GM10847 (cell line): Measurements from ENCODE around the gene GGACT.

Experiments used
- POLR2A ChIP-seq: IDR thresholded peaks from 2 replicates; pipeline ENCODE4 v1.6.1; 2011; ENCODE audit not compliant: insufficient read length; ENCODE audit errors: extremely low read depth

Gene GGACT

DNA sequence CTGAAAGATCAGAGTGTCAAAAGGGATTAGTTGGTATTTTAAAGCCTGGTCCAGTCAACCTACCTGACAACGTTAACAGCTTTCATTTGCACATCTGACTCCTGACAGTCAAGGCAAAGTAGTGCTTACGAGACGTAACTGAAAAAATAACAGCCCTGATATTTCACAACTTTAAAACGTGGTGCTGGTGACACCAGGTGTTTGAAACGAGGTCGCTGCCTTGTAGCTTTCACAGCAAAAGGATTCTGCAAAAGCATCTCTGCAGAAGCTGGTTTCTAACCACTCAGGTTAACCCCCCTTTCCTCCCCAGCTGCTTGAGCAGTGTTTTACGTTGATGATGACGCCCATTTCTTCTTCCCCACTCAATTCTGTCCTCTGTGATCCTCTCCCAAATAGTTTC, 23.3 kb downstream of the GGACT start:
- no peak for TF ChIP-seq POLR2A

DNA sequence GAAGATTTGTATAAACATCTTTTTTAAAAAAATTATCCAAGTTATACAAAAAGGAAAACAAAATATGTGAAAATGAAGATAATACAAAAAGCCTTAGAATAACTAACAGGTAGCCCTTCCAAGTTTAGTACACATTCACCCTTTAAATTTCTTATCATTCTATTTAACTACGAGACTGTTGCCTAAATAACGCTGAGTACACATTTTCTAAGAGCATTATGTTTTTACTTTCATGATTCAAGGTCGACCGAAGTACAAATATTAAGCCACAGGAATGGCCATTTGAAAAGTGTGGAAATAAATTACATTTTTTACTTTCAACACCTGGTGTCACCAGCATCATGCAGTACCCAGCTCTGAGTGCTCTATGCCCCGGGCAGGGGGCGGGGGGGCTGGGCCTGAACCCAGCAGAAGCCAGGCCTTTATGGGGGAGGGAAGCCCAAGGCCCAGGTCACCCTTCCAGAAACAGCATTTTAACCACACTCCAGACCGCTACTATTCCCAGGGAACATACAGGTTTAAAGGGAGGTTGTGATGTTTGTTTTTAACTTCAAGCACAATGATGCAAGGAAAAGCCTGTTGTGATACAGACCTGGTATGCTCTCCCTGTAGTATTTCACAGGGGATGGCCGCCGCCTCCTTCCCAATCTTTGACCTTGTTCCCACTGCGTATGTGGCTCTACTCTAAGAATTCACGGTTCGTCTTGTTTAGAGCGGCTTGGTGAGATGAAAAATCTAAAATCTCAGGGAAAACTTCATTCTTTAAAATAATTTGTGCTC, 24.0 kb downstream of the GGACT start:
- no peak for TF ChIP-seq POLR2A

DNA sequence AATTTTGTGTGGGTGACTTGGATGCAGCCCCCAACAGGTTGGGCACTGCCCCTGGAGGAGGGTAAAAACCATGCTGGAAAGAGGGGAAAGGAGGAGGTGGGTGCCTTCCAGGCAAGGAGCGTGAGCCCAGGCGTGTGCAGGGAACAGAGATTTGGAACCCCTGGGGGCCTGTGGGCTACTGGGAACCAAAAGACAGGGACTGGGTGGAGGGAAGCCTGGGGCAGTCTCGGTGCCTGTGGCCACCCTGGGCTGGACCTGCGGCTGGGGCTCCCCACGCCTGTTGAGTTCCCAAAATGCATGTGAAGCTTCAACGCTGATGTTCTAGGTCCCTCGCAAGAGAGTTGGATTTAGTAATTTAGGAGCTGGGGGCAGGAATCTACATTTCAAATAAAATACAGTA, 24.8 kb downstream of the GGACT start:
- no peak for TF ChIP-seq POLR2A

GRCh38 chr13:100561599-100562204, 26.9 kb downstream of the GGACT start:
- TF ChIP-seq POLR2A: no peak

DNA sequence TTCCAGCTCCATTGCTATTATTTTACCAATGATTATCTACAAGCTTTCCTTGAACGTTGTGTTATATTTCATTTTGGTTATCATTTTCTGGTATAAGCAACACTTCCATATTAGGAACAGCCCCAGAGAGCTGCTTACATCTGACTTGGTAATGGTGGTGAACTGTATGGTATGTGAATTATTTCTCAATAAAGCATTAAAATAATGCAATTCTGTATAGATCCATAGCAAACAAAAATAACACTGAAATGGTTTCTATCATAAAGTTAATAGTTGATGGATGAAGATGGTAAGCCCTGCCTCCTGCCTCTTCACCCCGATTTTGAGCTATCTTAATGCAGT, 27.5 kb downstream of the GGACT start:
- no peak for TF ChIP-seq POLR2A

DNA sequence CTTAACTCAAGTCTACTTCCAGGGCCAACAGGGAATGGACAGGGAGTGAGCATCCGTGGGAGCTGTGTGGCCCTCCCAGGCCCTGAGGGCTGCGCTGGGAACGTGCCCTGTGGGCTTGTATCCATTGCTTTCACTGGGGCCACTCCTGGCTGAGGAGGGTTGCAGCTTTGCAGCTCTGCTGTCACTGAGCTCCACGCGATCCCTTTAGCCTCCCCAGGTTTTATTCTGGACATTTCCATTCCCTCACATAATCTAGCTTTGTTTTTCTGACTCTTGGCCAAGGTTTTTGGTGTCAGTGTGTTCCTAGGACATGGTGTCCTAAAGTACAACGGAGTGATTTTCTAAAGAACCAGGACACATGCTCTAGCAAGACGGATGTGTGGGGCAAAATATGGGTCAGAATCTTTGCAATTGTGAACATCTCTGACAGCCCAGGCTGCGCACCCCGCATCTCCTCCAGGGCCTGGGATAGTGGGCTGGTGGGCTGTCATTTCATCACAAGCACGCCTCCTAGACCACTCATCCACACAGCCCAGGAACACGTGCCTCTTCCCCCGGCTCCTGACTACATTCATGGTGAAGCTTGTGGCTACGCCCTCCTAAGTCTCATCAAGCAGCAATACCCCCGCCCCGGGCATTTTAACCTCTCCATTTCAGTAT, 28.0 kb downstream of the GGACT start:
- no peak for TF ChIP-seq POLR2A

DNA sequence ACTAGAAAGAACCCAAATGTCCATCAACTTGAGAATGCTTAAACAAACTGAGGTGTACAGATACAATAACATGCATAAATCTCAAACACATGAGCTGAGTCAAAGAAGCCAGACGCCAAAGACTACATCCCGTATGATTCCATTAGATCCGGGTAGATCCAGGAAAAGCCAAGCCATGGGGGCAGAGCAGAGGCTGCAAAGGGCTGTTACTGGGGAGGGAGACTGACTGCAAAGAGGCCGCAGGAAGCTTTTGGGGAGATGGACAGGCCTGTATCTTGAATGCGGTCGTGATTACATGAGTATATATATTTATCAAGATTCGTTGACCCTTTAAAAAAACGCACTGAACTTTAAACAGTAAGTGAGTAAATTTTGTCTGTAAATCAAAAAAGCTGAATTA, 28.7 kb downstream of the GGACT start:
- no peak for TF ChIP-seq POLR2A

DNA sequence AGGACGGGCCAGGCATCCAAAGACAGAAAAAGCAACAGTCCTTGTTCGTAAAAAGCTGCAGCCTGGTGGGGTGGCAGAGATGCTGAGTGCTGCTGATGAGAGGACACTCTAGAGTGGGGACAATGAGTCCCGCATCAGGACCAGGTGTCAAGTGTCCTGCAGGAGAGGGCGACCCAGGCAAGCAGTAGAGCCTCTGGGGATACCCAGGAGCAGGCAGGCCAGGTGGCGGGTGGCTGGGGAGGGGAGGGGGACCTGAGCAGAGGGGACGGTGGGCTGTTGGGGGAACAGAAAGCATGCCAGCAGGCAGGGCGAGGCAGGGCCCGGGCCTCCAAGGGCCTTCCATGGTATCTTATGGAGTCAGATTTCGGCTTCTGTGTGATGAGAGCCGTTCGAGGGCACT, 35.8 kb downstream of the GGACT start:
- no peak for TF ChIP-seq POLR2A

- TF ChIP-seq POLR2A: no peak
These were observed 39.3 kb downstream of the GGACT start for GRCh38 chr13:100549316-100549715.

DNA sequence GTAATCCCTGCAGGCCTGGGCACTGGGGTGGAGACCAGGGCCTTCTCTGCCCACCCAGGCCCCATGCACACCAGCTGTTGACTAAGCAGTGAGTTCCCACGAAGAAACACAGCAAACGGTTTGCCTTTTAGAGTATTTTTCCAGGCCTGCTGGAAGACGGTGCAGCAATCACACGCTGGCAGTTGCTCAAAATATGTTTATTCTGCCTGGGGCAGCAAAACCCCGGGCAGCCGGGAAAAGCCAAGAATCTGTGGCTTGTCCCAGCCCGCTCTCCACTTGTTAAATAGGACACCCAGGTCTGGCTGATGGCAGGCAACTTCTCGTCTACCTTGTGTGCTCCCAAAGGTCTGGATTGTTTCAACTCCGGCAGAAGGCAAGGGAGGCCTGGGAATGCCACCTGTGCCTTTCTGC, 40.8 kb downstream of the GGACT start:
- no peak for TF ChIP-seq POLR2A

GRCh38 chr13:100546713-100547405, 41.7 kb downstream of the GGACT start:
- TF ChIP-seq POLR2A: no peak

DNA sequence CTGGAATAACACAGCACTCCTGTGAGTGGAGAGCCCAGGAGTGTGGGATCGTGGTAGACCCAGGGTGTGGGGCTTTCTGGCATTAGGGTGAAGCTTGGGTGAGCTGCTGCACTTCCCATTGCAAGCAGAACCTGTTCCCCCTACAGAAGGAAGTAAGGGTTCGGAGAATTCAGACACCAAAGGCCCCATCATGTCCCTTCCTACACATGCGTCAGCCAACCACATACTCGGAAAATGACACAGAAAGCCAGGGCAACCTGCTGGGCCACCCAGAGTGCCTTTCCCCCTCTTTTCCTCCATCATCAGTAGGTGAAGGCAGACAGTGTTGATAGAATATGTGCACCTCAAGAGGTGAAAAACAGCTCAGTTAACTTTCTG, 42.9 kb downstream of the GGACT start:
- TF ChIP-seq POLR2A: no peak

DNA sequence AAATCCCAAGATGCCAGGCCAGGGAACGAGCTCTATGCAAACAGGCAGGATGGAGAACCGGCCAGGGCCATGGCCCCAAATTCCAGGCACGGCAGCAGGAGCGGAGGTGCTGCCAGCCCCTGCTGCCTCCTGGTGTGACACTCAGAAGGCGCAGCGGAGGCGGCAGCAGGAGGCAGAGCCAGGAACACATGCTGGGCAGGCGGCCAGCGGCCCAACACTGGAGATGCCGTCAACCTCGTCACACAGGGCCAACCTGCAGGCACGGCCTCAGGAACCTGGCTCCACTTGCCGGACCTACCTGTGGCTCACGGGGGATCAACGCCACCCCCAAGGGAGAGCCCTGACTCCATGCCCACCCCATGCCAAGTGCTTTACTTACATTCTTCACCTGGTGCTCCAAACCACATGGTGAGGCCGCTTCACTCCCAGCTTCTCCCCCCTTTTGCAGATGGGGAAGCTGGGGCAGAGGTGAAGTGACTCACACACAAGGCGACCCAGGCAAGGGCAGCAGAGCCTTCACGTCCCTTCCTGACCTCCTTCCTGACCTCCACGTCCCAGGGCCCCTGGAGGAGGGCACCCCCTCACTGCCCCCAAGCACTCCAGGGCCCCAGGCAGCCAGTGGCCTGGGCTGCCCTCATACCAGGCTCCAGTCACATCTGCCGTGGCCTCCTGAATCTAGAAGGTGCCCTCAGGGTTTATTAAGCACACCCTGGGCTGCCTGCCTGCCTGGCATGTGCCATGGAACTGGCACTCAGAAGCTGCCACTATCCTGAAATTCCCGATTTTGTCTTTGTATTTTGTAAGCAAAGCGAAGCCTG, 43.5 kb downstream of the GGACT start:
- TF ChIP-seq POLR2A: no peak

GRCh38 chr13:100543872-100544602, 44.6 kb downstream of the GGACT start:
- TF ChIP-seq POLR2A: no peak

DNA sequence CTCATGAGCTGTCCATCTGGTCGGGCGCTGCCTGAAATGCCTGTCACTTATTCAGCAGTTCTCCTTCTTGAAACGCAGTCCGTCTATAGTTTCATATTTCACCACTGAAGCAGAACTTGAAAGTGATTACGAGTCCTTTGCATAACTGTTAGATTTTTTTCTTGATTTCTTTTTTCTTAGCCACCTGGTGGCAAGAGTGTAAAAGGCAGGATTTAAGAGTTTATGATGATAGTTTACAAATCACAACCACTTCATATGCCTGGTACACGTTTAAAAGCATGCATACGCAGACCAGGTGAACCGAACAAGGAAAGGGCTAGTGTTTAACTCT, 45.8 kb downstream of the GGACT start:
- TF ChIP-seq POLR2A: no peak
